Breast epithelium (tissue), 3 donors: ENCODE results near the gene ADARB1.

Source experiments
- CTCF ChIP-seq, 3 donors: fragments of 450-650 bp; IDR thresholded peaks; one replicate each; pipeline ENCODE4 v1.5.1; 2016 to 2017; ENCODE audit warnings: antibody characterized with exemption in 3 of 3, mild to moderate bottlenecking in 3 of 3, moderate library complexity in 3 of 3
- POLR2A ChIP-seq: fragments of 450-650 bp; IDR thresholded peaks from one replicate; pipeline ENCODE4 v1.6.1; 2016; ENCODE audit warnings: antibody characterized with exemption, mild to moderate bottlenecking, moderate library complexity
- POLR2AphosphoS5 ChIP-seq, 3 donors: sonication (generic); formaldehyde crosslinking; IDR thresholded peaks; one replicate each; pipeline ENCODE4 v1.6.1; 2017; ENCODE audit warnings: antibody characterized with exemption in 3 of 3

- TF ChIP-seq CTCF (IDR thresholded peaks at IDR 0.05) (no peak), POLR2A (no peak), POLR2AphosphoS5 (IDR thresholded peaks at IDR 0.05) (no peak)
These were observed 50.2 kb downstream of the ADARB1 start for GRCh38 chr21:45124596-45124995.
